HG03439 (cell line): ENCODE data around the gene MXRA7.
"Not testable (repeated sequence)": the region's sequence is repeated elsewhere in the genome, so short reads cannot be mapped to it uniquely, and the experiment has no call there.

Experiments
- ATAC-seq: cut with Tn5 transposase; IDR thresholded peaks from one replicate; pipeline ENCODE4 v1.9.1; 2021; ENCODE audit warnings: mild to moderate bottlenecking, moderate library complexity; ENCODE audit not compliant: unreplicated experiment

The MXRA7 gene

GRCh38 chr17:76698466-76698977 is 12.2 kb downstream of the MXRA7 start:
- not testable (repeated sequence) for ATAC-seq

GRCh38 chr17:76697702-76698465 is 12.9 kb downstream of the MXRA7 start:
- ATAC-seq, result no peak

GRCh38 chr17:76696763-76697701 is 13.7 kb downstream of the MXRA7 start:
- no peak for ATAC-seq

GRCh38 chr17:76695059-76695831 is 15.5 kb downstream of the MXRA7 start:
- no peak for ATAC-seq

- ATAC-seq, result no peak
Observed at GRCh38 chr17:76691379-76692191, 19.2 kb downstream of the MXRA7 start.

- no peak for ATAC-seq
Observed at GRCh38 chr17:76690596-76691280, 20.0 kb downstream of the MXRA7 start.

- no peak for ATAC-seq
Observed at GRCh38 chr17:76689859-76690258, 20.9 kb downstream of the MXRA7 start.

- no peak for ATAC-seq
Observed at GRCh38 chr17:76688165-76688622, 22.6 kb downstream of the MXRA7 start.

- no peak for ATAC-seq
Observed at GRCh38 chr17:76687298-76688164, 23.2 kb downstream of the MXRA7 start.

GRCh38 chr17:76686538-76687297 is 24.0 kb downstream of the MXRA7 start:
- no peak for ATAC-seq

- no peak for ATAC-seq
Observed at GRCh38 chr17:76685846-76686245, 24.9 kb downstream of the MXRA7 start.

- ATAC-seq, result no peak
Observed at GRCh38 chr17:76685366-76685765, 25.4 kb downstream of the MXRA7 start.

GRCh38 chr17:76684756-76685155 is 26.0 kb downstream of the MXRA7 start:
- no peak for ATAC-seq

- ATAC-seq, result no peak
Observed at GRCh38 chr17:76683921-76684745, 26.6 kb downstream of the MXRA7 start.

- no peak for ATAC-seq
Observed at GRCh38 chr17:76683011-76683755, 27.6 kb downstream of the MXRA7 start.

- ATAC-seq, result no peak
Observed at GRCh38 chr17:76682296-76682695, 28.5 kb downstream of the MXRA7 start.
